ENCODE data around the gene PALMD. TPM values are rescaled to one million over a fixed set of nuclear protein-coding genes. Genes with fewer than 3 reads are reported as not detected.

Gene PALMD
- total RNA-seq, 1 experiment from 2014 or later: not detected

DNA sequence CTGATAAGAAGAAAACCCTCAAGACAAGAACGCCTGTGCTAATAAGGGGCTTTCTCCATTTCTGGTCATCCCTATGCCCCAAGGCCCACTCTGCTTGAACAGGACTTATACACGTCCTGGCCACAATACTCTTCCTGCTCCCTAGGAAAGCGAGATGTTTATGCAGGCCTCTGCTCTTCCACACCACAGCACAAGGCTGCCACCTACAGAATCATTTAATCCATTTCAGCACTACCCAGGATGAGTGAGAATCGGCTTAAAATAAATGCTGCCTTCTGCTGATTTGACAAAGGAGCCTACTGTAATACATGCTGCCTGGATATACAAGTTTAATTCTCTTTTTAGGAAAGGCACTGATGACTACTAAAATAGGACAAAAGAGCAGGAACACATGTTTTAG lies 91.1 kb downstream of the PALMD start:
- H3K27me3 Mint-ChIP-seq (ENCODE audit: low read depth): no peaks in the 10 kb centered on the region
- no peak overlapping the region for H3K14ac ChIP-seq (ENCODE audit: insufficient read depth, low read length)
- H3K4me2 ChIP-seq (ENCODE audit: insufficient read depth, insufficient read length, low read length): no peak overlapping the region
- no peaks in the 10 kb centered on the region for H3K9me3 ChIP-seq (ENCODE audit: control insufficient read depth, low read depth, low read length)
- H3K18ac ChIP-seq (ENCODE audit: insufficient read length, low read depth, low read length): no peak overlapping the region
- H4K5ac ChIP-seq (ENCODE audit: insufficient read length, low read depth, low read length): no peak overlapping the region
- H3K9ac ChIP-seq (ENCODE audit: extremely low read depth, insufficient read length, low read length): no peak overlapping the region
- no peaks in the 10 kb centered on the region for H3K79me1 ChIP-seq (ENCODE audit: insufficient read depth, low read depth, low read length, poor library complexity, severe bottlenecking)
- H3K79me2 ChIP-seq (ENCODE audit: insufficient read depth, low read length): no peaks in the 10 kb centered on the region
- no peak overlapping the region for H2AFZ ChIP-seq (ENCODE audit: low read length)
- no peak overlapping the region for H2BK12ac ChIP-seq (ENCODE audit: insufficient read length, low read depth, low read length)
- no peaks in the 10 kb centered on the region; the same call in 1 of the 2 replicates for H3K4me1 ChIP-seq (ENCODE audit: insufficient read depth, low read length)
- H3K4me3 Mint-ChIP-seq: no peak overlapping the region
- peaks cover 6% of the 10 kb centered on the region in 2 experiments; a peak in 3 of 4 replicates for H3K4me1 Mint-ChIP-seq
- no peak overlapping the region for H2BK5ac ChIP-seq (ENCODE audit: insufficient read length, low read length)
- no peak overlapping the region for H3K56ac ChIP-seq (ENCODE audit: insufficient read length, low read depth, low read length)
- no peak overlapping the region for H3T11ph ChIP-seq (ENCODE audit: low read length)
- H2BK120ac ChIP-seq (ENCODE audit: low read depth, low read length, poor library complexity, severe bottlenecking): no peak overlapping the region
- peak; percentile 68 for TF ChIP-seq CTCF (conservative IDR thresholded peaks at IDR 0.05)
- H4K20me1 ChIP-seq (ENCODE audit: control insufficient read depth, insufficient read depth, insufficient read length): no peaks in the 10 kb centered on the region
- no peaks in the 10 kb centered on the region for H3K23me2 ChIP-seq (ENCODE audit: insufficient read length, low read depth, low read length, poor library complexity, severe bottlenecking)
- no peak overlapping the region for H3K4ac ChIP-seq (ENCODE audit: low read depth, low read length)
- H4K91ac ChIP-seq (ENCODE audit: insufficient read length, low read depth, low read length): no peak overlapping the region
- H3K9me3 Mint-ChIP-seq: no peaks in the 10 kb centered on the region
- no peak overlapping the region for H3K23ac ChIP-seq (ENCODE audit: insufficient read length, low read depth, low read length)
- H3K36me3 Mint-ChIP-seq (ENCODE audit: insufficient read depth in 1 of 3, low read depth in 3 of 3): no peaks in the 10 kb centered on the region; a peak in 2 of 7 replicates
- no peak overlapping the region for H2BK15ac ChIP-seq (ENCODE audit: low read depth, low read length)
- no peaks in the 10 kb centered on the region; the same call in 1 of the 2 replicates for H3K27me3 ChIP-seq (ENCODE audit: insufficient read depth, low read length)
- no peak overlapping the region for H2AK5ac ChIP-seq (ENCODE audit: insufficient read length, low read length)
- H3K27ac Mint-ChIP-seq: peak overlapping the region in 1 of 3 experiments; percentile 61; a peak in 1 of 7 replicates
- H3K27ac ChIP-seq (ENCODE audit: insufficient read length, low read depth, low read length): no peak overlapping the region
- H2BK20ac ChIP-seq (ENCODE audit: low read depth, low read length, poor library complexity, severe bottlenecking): no peak overlapping the region
- H4K8ac ChIP-seq (replicated peaks; ENCODE audit: insufficient read length, low read depth, low read length): no peak overlapping the region
- no CpG with 5 or more reads among the region's 4 CpGs for WGBS (ENCODE audit: extremely low coverage, insufficient read length, low lambda C conversion rate)
- peak; percentile 57 for DNase-seq

Measured in H9 (cell line).